Measurements from ENCODE around the gene DNM3.

Gene DNM3

GRCh38 chr1:172118618-172119017 lies 277.3 kb downstream of the DNM3 start:
- no peak for FAIRE-seq

- FAIRE-seq, result no peak
These were observed 277.9 kb downstream of the DNM3 start for GRCh38 chr1:172119184-172119583.

- FAIRE-seq, result no peak
These were observed 279.1 kb downstream of the DNM3 start for GRCh38 chr1:172120381-172120780.

- FAIRE-seq, result no peak
These were observed 279.9 kb downstream of the DNM3 start for GRCh38 chr1:172121081-172121717.

GRCh38 chr1:172122381-172122780 lies 281.1 kb downstream of the DNM3 start:
- FAIRE-seq, result no peak

- no peak for FAIRE-seq
These were observed 284.0 kb downstream of the DNM3 start for GRCh38 chr1:172125250-172125649.

- no peak for FAIRE-seq
These were observed 284.6 kb downstream of the DNM3 start for GRCh38 chr1:172125812-172126430.

GRCh38 chr1:172132836-172133235 lies 291.5 kb downstream of the DNM3 start:
- no peak for FAIRE-seq

- no peak for FAIRE-seq
These were observed 292.9 kb downstream of the DNM3 start for GRCh38 chr1:172134087-172134731.

GRCh38 chr1:172135076-172135672 lies 293.9 kb downstream of the DNM3 start:
- FAIRE-seq, result peak; percentile 92

- FAIRE-seq, result no peak
These were observed 294.8 kb downstream of the DNM3 start for GRCh38 chr1:172135978-172136610.

- no peak for FAIRE-seq
These were observed 295.6 kb downstream of the DNM3 start for GRCh38 chr1:172136925-172137324.

- FAIRE-seq, result no peak
These were observed 296.6 kb downstream of the DNM3 start for GRCh38 chr1:172137703-172138454.

GRCh38 chr1:172138634-172139033 lies 297.3 kb downstream of the DNM3 start:
- no peak for FAIRE-seq

GRCh38 chr1:172139196-172139595 lies 297.9 kb downstream of the DNM3 start:
- FAIRE-seq, result no peak

GRCh38 chr1:172140072-172140471 lies 298.8 kb downstream of the DNM3 start:
- FAIRE-seq, result no peak

GRCh38 chr1:172140591-172140990 lies 299.3 kb downstream of the DNM3 start:
- no peak for FAIRE-seq

- FAIRE-seq, result no peak
These were observed 300.1 kb downstream of the DNM3 start for GRCh38 chr1:172141341-172141881.

- no peak for FAIRE-seq
These were observed 301.0 kb downstream of the DNM3 start for GRCh38 chr1:172142324-172142723.

- FAIRE-seq, result no peak
These were observed 302.2 kb downstream of the DNM3 start for GRCh38 chr1:172143384-172144055.

GRCh38 chr1:172144445-172145061 lies 303.3 kb downstream of the DNM3 start:
- FAIRE-seq, result no peak

Data from colon (tissue), 2 donors.